ENCODE results near the gene PRRT1B. TPM values are rescaled to one million over a fixed set of nuclear protein-coding genes. Genes with fewer than 3 reads are reported as not detected.

The PRRT1B gene
- total RNA-seq, 1 donor = not detected

- H3K4me3 ChIP-seq (ENCODE audit: low read depth, low read length) = no peak overlapping the region
- peak; percentile 27 for DNase-seq (ENCODE audit: low read depth)
- TF ChIP-seq CTCF (IDR thresholded peaks at IDR 0.05; ENCODE audit: insufficient read depth, low read length) = no peak
These were observed 17.0 kb downstream of the PRRT1B start for GRCh38 chr9:131562032-131562959.

DNA sequence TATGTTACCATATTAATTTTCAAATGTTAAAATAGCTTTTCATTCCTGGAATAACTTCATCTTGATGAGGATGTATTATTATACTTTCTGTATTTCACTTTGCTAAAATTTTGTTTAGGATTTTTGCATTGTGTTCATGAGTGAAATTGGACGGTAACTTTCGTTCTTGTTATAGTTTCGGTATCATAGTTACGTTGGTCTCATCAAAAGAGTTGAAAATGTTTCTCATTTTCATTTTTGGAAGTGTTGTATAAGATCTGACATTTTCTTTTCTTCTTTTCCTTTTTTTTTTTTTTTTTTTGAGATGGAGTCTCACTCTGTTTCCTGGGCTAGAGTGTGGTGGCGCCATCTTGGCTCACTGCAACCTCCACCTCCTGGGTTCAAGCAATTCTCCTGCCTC lies 20.0 kb downstream of the PRRT1B start:
- no peak for DNase-seq (ENCODE audit: low read depth)
- H3K4me3 ChIP-seq (ENCODE audit: low read depth, low read length) = no peak overlapping the region
- no peak for TF ChIP-seq CTCF (IDR thresholded peaks at IDR 0.05; ENCODE audit: insufficient read depth, low read length)

GRCh38 chr9:131566158-131566557 lies 20.8 kb downstream of the PRRT1B start:
- no peak for DNase-seq (ENCODE audit: low read depth)
- H3K4me3 ChIP-seq (ENCODE audit: low read depth, low read length) = no peak overlapping the region
- no peak for TF ChIP-seq CTCF (IDR thresholded peaks at IDR 0.05; ENCODE audit: insufficient read depth, low read length)

- DNase-seq (ENCODE audit: low read depth) = no peak
- H3K4me3 ChIP-seq (ENCODE audit: low read depth, low read length) = no peak overlapping the region
- no peak for TF ChIP-seq CTCF (IDR thresholded peaks at IDR 0.05; ENCODE audit: insufficient read depth, low read length)
These were observed 22.6 kb downstream of the PRRT1B start for GRCh38 chr9:131567910-131568309.

DNA sequence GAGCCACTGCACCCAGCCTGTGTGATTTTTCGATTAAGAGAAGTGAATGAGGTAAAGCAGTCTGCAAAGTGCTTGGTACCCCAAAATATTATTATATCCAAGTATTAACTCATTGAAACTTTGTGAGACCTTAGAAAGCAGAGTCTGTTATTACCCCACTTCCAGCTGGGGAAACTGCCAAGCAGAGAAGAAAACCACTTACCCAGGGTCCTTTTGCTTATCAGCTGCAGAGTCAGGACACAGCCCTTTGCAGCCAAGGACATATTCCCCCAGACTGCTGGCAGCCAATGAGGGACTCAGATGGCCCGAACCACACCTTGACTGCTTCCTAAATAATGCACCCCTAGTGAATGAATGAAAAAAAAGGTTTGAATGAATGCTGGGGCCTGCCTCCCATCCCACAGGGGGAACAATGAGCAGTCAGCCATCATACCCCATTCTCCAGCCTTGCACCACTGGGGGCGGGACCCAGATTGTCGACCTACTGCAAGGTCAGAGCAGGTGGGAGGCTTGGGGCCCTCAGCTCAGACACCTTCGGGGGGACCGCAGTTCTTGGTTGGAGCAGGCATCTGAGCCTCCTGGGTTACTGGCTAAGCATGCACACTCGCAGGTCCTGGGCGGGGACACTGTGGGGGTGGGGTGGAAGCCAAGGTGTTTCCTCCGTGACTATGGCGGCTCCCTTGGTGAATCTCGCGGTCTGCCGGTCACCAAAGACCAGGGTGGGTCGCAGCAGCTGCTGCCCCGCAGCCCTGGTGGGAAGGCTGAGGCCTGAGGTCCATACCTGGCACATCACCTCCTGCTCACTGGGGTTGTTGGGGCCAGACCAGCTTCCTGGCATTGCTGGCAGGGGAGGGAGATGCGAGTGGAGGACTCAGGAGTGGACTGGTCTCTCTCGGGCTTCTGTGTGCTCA lies 29.7 kb downstream of the PRRT1B start:
- no peak for TF ChIP-seq CTCF (IDR thresholded peaks at IDR 0.05; ENCODE audit: insufficient read depth, low read length)
- DNase-seq (ENCODE audit: low read depth) = no peak
- no peak overlapping the region for H3K4me3 ChIP-seq (ENCODE audit: low read depth, low read length)

GRCh38 chr9:131575946-131576853 lies 30.9 kb downstream of the PRRT1B start:
- H3K4me3 ChIP-seq (ENCODE audit: low read depth, low read length) = no peak overlapping the region
- DNase-seq (ENCODE audit: low read depth) = no peak
- no peak for TF ChIP-seq CTCF (IDR thresholded peaks at IDR 0.05; ENCODE audit: insufficient read depth, low read length)
